Activated T-cell treated with anti-CD3 and anti-CD28 coated beads, Interleukin-2, amount 50 U/mL, for 48 hours (primary cell): ENCODE data around the gene TMED6.
"Not testable (repeated sequence)": the region's sequence is repeated elsewhere in the genome, so short reads cannot be mapped to it uniquely, and the experiment has no call there.

Experiments
- DNase-seq, 2 experiments: peaks; one replicate each; pipeline ENCODE4 v3.0.0-alpha.2; 2020

TMED6 gene

GRCh38 chr16:69351309-69352027 is at the start of gene TMED6:
Gene TMED6, minus strand, starts transcription at chr16:69351786. Its CDS starts 33 bp downstream, at chr16:69351753.
- no peak for DNase-seq

- DNase-seq, result no peak
Measured at GRCh38 chr16:69399361-69399760, 47.8 kb upstream of the TMED6 start.

GRCh38 chr16:69397821-69398521 is 46.4 kb upstream of the TMED6 start:
- no peak for DNase-seq

GRCh38 chr16:69396187-69397061 is 44.8 kb upstream of the TMED6 start:
- DNase-seq, result peak; percentile 66 to 73

GRCh38 chr16:69395859-69396186 is 44.2 kb upstream of the TMED6 start:
- DNase-seq, result no peak

- DNase-seq, result no peak
Measured at GRCh38 chr16:69393898-69394849, 42.6 kb upstream of the TMED6 start.

GRCh38 chr16:69386596-69386995 is 35.0 kb upstream of the TMED6 start:
- no peak for DNase-seq

GRCh38 chr16:69384974-69385373 is 33.4 kb upstream of the TMED6 start:
- DNase-seq, result no peak

- DNase-seq, result no peak
Measured at GRCh38 chr16:69382421-69382820, 30.8 kb upstream of the TMED6 start.

GRCh38 chr16:69381231-69381630 is 29.6 kb upstream of the TMED6 start:
- DNase-seq, result no peak

- DNase-seq, result no peak
Measured at GRCh38 chr16:69378760-69379159, 27.2 kb upstream of the TMED6 start.

- no peak for DNase-seq
Measured at GRCh38 chr16:69378036-69378435, 26.4 kb upstream of the TMED6 start.

GRCh38 chr16:69376393-69377059 is 24.9 kb upstream of the TMED6 start:
- DNase-seq, result no peak

- DNase-seq, result no peak
Measured at GRCh38 chr16:69373019-69373418, 21.4 kb upstream of the TMED6 start.

- DNase-seq, result no peak
Measured at GRCh38 chr16:69371564-69371963, 20.0 kb upstream of the TMED6 start.

GRCh38 chr16:69368866-69369265 is 17.3 kb upstream of the TMED6 start:
- no peak for DNase-seq

GRCh38 chr16:69367980-69368379 is 16.4 kb upstream of the TMED6 start:
- DNase-seq, result no peak

GRCh38 chr16:69366431-69366830 is 14.8 kb upstream of the TMED6 start:
- peak; percentile 30 to 42 for DNase-seq

GRCh38 chr16:69365901-69366300 is 14.3 kb upstream of the TMED6 start:
- no peak for DNase-seq

GRCh38 chr16:69364088-69364487 is 12.5 kb upstream of the TMED6 start:
- DNase-seq, result no peak

GRCh38 chr16:69363281-69363717 is 11.7 kb upstream of the TMED6 start:
- DNase-seq, result no peak

- not testable (repeated sequence) for DNase-seq
Measured at GRCh38 chr16:69360070-69360469, 8.5 kb upstream of the TMED6 start.
